Measurements from ENCODE around the gene TOX3.

TOX3 gene

GRCh38 chr16:52563767-52564611 is 17.0 kb upstream of the TOX3 start:
- DNase-seq (ENCODE audit: low read depth in 2 of 2) = no peak

- no peak for DNase-seq (ENCODE audit: low read depth in 2 of 2)
Measured at GRCh38 chr16:52562770-52563169, 15.8 kb upstream of the TOX3 start.

GRCh38 chr16:52561910-52562741 is 15.2 kb upstream of the TOX3 start:
- no peak for DNase-seq (ENCODE audit: low read depth in 2 of 2)

- no peak for DNase-seq (ENCODE audit: low read depth in 2 of 2)
Measured at GRCh38 chr16:52558448-52558847, 11.5 kb upstream of the TOX3 start.

- DNase-seq (ENCODE audit: low read depth in 2 of 2) = no peak
Measured at GRCh38 chr16:52557236-52557635, 10.3 kb upstream of the TOX3 start.

GRCh38 chr16:52556083-52556482 is 9.1 kb upstream of the TOX3 start:
- no peak for DNase-seq (ENCODE audit: low read depth in 2 of 2)

GRCh38 chr16:52555572-52555971 is 8.6 kb upstream of the TOX3 start:
- no peak for DNase-seq (ENCODE audit: low read depth in 2 of 2)

- DNase-seq (ENCODE audit: low read depth in 2 of 2) = no peak
Measured at GRCh38 chr16:52554334-52554733, 7.4 kb upstream of the TOX3 start.

- DNase-seq (ENCODE audit: low read depth in 2 of 2) = no peak
Measured at GRCh38 chr16:52553322-52553721, 6.4 kb upstream of the TOX3 start.

- DNase-seq (ENCODE audit: low read depth in 2 of 2) = no peak
Measured at GRCh38 chr16:52552643-52553042, 5.7 kb upstream of the TOX3 start.

GRCh38 chr16:52549011-52549692 is 2.2 kb upstream of the TOX3 start:
- DNase-seq (ENCODE audit: low read depth in 2 of 2) = no peak

GRCh38 chr16:52548261-52549010 is 1.5 kb upstream of the TOX3 start:
- DNase-seq (ENCODE audit: low read depth in 2 of 2) = no peak

GRCh38 chr16:52547834-52548215 is 882 bp upstream of the TOX3 start:
- DNase-seq (ENCODE audit: low read depth in 2 of 2) = no peak

- DNase-seq (ENCODE audit: low read depth in 2 of 2) = no peak
Measured at GRCh38 chr16:52546291-52547003, 496 bp downstream of the TOX3 start.

GRCh38 chr16:52545898-52546266 is 1.1 kb downstream of the TOX3 start:
- no peak for DNase-seq (ENCODE audit: low read depth in 2 of 2)

GRCh38 chr16:52545222-52545897 is 1.6 kb downstream of the TOX3 start:
- DNase-seq (ENCODE audit: low read depth in 2 of 2) = no peak

- no peak for DNase-seq (ENCODE audit: low read depth in 2 of 2)
Measured at GRCh38 chr16:52544703-52545102, 2.2 kb downstream of the TOX3 start.

- no peak for DNase-seq (ENCODE audit: low read depth in 2 of 2)
Measured at GRCh38 chr16:52543654-52544053, 3.3 kb downstream of the TOX3 start.

- DNase-seq (ENCODE audit: low read depth in 2 of 2) = no peak
Measured at GRCh38 chr16:52540910-52541309, 6.0 kb downstream of the TOX3 start.

GRCh38 chr16:52539191-52539590 is 7.8 kb downstream of the TOX3 start:
- DNase-seq (ENCODE audit: low read depth in 2 of 2) = no peak

GRCh38 chr16:52538511-52538910 is 8.4 kb downstream of the TOX3 start:
- no peak for DNase-seq (ENCODE audit: low read depth in 2 of 2)

All from stimulated activated CD8-positive, alpha-beta memory T cell treated with anti-CD3 and anti-CD28 coated beads, Interleukin-7, amount 100 ng/mL, for 1 hour (primary cell).